Neutrophil (primary cell): ENCODE results near the gene ZNF644.
"Not testable (repeated sequence)": the region's sequence is repeated elsewhere in the genome, so short reads cannot be mapped to it uniquely, and the experiment has no call there.

Experiments
- H3K27ac ChIP-seq: fragments of 200-600 bp; sonication (generic); 2 replicates; pipeline ENCODE4 v1.5.1; 2016; ENCODE audit warnings: mild to moderate bottlenecking, moderate library complexity
- H3K27me3 ChIP-seq: fragments of 200-600 bp; sonication (generic); 2 replicates; pipeline ENCODE4 v1.6.0; 2016; ENCODE audit warnings: mild to moderate bottlenecking
- H3K36me3 ChIP-seq: fragments of 200-600 bp; sonication (generic); 2 replicates; pipeline ENCODE4 v1.5.1; 2017
- H3K4me1 ChIP-seq, 2 experiments: fragments of 200-600 bp in 1 of 2; sonication (generic) in 1 of 2; 1 replicate in 1 of 2; 2 replicates in 1 of 2; pipeline versions ENCODE4 v1.5.1 to v1.6.1; 2013 to 2016; ENCODE audit warnings: low read depth in 1 of 2, low read length in 1 of 2, mild to moderate bottlenecking in 1 of 2, moderate library complexity in 1 of 2; ENCODE audit not compliant: control insufficient read depth in 1 of 2, insufficient read depth in 1 of 2
- H3K4me3 ChIP-seq, 2 experiments: fragments of 200-600 bp in 1 of 2; sonication (generic) in 1 of 2; 1 replicate in 1 of 2; 2 replicates in 1 of 2; pipeline ENCODE4 v1.5.1; 2013 to 2016; ENCODE audit warnings: low read depth in 1 of 2, low read length in 1 of 2, mild to moderate bottlenecking in 1 of 2, moderate library complexity in 1 of 2
- H3K9me3 ChIP-seq: fragments of 200-600 bp; sonication (generic); 2 replicates; pipeline ENCODE4 v1.5.1; 2016
- TF ChIP-seq, protein P1 (sequence below): fragments of 200-600 bp; sonication (generic); IDR thresholded peaks from 2 replicates; pipeline ENCODE4 v1.5.1; 2016; ENCODE audit warnings: antibody characterized with exemption

Gene ZNF644

DNA sequence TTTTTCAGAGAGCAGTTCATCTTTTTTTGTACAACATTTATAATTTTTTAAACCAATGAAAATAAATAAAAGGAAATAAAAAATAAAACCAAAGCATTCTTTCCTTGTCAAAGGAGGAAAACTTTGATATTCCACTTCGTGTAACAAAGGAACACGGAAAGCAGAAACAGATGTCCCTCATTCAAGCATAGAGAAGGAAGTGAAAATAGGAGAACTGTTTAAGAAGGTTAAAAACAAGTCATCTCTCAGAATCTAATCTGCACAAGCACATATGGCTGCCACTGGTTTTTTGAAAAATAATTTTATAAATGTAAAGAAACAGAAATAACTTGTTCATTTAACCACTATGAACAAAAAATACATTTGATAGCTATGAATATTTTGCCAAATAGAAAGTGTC lies 35.9 kb upstream of the ZNF644 start:
- H3K36me3 ChIP-seq: no peaks in the 10 kb centered on the region
- no peaks in the 10 kb centered on the region for H3K27me3 ChIP-seq
- H3K27ac ChIP-seq: no peak overlapping the region
- H3K4me1 ChIP-seq: no peaks in the 10 kb centered on the region
- TF ChIP-seq, protein P1, sequence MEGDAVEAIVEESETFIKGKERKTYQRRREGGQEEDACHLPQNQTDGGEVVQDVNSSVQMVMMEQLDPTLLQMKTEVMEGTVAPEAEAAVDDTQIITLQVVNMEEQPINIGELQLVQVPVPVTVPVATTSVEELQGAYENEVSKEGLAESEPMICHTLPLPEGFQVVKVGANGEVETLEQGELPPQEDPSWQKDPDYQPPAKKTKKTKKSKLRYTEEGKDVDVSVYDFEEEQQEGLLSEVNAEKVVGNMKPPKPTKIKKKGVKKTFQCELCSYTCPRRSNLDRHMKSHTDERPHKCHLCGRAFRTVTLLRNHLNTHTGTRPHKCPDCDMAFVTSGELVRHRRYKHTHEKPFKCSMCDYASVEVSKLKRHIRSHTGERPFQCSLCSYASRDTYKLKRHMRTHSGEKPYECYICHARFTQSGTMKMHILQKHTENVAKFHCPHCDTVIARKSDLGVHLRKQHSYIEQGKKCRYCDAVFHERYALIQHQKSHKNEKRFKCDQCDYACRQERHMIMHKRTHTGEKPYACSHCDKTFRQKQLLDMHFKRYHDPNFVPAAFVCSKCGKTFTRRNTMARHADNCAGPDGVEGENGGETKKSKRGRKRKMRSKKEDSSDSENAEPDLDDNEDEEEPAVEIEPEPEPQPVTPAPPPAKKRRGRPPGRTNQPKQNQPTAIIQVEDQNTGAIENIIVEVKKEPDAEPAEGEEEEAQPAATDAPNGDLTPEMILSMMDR: no peak
- no peak overlapping the region for H3K4me3 ChIP-seq
- no peaks in the 10 kb centered on the region for H3K9me3 ChIP-seq

DNA sequence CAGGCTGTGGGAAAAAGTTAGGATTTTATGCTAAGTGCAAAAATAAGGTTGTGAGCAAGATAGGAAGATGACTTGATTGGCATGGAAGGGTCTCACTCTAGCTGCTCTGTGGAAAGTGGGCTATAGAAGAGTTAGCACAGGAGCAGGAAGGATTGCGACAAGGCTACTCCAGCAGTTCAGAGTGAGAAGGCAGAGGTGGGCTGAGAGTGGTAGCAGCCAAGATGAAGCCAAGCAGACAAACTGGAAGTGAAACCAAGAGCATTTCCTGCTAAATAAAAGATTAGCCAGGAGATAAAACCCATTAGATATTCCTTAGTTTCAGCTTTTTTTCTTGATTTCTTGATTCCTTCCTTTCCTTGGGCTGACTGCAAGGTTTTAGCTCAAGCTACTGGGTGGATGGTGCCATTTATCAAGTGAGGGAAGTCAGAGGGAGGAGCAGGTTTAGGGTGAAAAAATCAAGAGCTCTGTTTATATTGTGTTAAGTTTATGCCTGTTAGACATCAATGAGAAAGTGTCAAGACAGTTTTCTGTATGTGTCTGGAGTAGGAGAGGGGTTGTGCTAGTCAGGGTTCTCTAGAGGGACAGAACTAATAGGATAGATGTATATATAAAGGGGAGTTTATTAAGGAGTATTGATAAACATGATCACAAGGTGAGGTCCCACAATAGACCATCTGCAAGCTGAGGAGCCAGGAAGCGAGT lies 33.1 kb upstream of the ZNF644 start:
- Histone ChIP-seq H3K4me3 (no peak overlapping the region), H3K36me3 (no peaks in the 10 kb centered on the region), H3K27ac (no peak overlapping the region), H3K4me1 (no peaks in the 10 kb centered on the region), H3K27me3 (no peaks in the 10 kb centered on the region), H3K9me3 (no peaks in the 10 kb centered on the region)
- TF ChIP-seq, protein P1: no peak

DNA sequence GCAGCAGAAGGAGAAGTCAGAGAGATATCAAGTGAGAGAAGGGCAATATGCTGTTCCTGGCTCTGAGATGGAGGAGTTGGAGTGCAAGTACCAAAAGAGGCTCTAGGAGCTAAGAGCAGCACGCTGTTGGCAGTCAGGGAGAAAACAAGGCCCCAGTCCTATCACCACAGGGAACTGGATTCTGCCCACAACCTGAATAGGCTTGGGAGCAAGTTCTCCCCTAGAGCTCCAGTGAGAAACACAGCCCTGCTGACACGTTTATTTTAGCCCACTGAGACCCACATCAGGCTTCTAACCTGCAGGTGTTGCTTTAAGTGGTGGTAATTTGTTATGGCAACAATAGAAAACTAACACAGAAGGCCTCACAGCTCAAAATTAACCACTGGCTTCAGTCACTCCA lies 31.8 kb upstream of the ZNF644 start:
- no peak overlapping the region for H3K27ac ChIP-seq
- no peaks in the 10 kb centered on the region for H3K36me3 ChIP-seq
- H3K4me1 ChIP-seq: no peaks in the 10 kb centered on the region
- TF ChIP-seq, protein P1: no peak
- H3K4me3 ChIP-seq: no peak overlapping the region
- H3K27me3 ChIP-seq: peaks cover 1% of the 10 kb centered on the region
- H3K9me3 ChIP-seq: no peaks in the 10 kb centered on the region

DNA sequence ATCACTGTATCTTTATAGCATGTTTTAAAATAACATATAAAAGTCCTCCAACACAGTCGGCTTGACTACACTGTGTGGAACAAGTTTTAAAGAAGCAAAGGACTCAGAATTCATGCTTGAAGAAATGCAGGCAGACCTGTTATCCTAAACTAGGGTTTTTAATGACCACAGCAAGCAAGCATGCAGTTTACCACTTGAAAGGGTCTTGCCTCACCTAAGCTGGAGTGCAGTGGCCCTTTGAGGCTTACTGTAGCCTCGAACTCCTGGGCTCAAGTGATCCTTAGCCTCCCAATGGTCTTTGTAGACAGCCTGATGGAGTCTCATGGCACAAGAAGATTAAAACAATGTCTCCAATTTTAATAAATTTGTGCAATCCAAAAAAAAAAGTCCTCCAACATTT lies 27.7 kb upstream of the ZNF644 start:
- not testable (repeated sequence) for H3K4me3 ChIP-seq, H3K36me3 ChIP-seq, H3K9me3 ChIP-seq, H3K27me3 ChIP-seq, H3K27ac ChIP-seq, H3K4me1 ChIP-seq

DNA sequence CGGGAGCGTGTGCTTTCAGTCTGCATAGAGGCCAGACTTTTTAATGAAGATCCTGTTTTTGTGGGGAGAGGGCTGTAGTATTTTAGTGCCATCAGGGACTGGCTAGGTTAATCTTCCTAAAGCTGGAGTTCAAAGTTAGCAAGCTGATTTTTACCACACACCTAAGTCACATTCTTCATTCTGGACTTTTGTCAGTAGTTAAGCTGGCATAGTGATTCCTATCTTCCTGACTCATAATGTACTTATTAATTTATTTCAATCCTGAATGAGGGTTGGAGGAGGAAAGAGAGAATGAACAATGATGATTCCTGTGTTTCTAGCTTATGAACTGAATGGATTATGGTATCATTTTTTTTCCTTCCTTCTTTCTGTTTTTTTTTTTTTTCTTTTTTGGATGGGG lies 24.9 kb upstream of the ZNF644 start:
- H3K9me3 ChIP-seq: no peaks in the 10 kb centered on the region
- no peaks in the 10 kb centered on the region for H3K4me1 ChIP-seq
- TF ChIP-seq, protein P1: no peak

DNA sequence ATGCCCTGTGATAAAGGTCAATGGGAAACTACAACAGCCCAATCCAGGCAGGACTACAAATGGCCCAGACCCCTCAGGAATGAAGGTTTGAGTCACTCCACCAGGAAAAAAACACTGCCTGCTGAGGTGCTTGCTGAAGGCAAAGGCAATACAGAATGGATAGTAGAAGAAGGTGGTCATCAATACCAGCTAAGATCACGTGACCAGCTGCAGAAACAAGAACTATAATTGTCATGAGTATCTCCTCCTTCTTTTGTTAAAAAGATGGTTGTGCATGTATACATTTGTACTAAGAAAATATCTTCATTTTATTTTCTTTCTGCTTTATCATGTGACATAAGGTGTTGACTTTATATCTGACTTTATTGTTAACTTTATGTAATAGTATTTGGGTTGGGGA lies 23.4 kb upstream of the ZNF644 start:
- H3K4me1 ChIP-seq: no peaks in the 10 kb centered on the region
- no peaks in the 10 kb centered on the region for H3K9me3 ChIP-seq
- peaks cover 4% of the 10 kb centered on the region for H3K27me3 ChIP-seq
- TF ChIP-seq, protein P1: no peak
- no peak overlapping the region for H3K4me3 ChIP-seq
- H3K27ac ChIP-seq: no peak overlapping the region
- no peaks in the 10 kb centered on the region for H3K36me3 ChIP-seq

More for the DNA sequence above, 24.9 kb upstream of the ZNF644 start:
- Histone ChIP-seq H3K4me3 (no peak overlapping the region), H3K27ac (no peak overlapping the region), H3K27me3 (peaks cover 4% of the 10 kb centered on the region), H3K36me3 (no peaks in the 10 kb centered on the region)

DNA sequence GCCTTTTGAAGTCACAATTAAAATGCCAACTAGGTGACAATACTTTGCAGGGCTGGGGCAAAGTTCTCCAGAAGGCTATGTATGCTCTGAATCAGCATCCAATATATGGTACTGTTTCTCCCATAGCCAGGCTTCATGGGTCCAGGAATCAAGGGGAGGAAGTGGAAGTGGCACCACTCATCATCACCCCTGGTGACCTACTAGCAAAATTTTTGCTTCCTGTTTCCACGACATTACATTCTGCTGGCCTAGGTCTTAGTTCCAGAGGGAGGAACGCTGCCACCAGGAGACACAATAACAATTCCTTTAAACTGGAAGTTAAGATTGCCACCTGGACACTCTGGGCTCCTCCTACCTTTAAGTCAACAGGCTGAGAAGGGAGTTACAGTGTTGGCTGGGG lies 22.9 kb upstream of the ZNF644 start:
- not testable (repeated sequence) for H3K27me3 ChIP-seq, H3K36me3 ChIP-seq, H3K4me3 ChIP-seq, H3K4me1 ChIP-seq, H3K9me3 ChIP-seq, H3K27ac ChIP-seq

DNA sequence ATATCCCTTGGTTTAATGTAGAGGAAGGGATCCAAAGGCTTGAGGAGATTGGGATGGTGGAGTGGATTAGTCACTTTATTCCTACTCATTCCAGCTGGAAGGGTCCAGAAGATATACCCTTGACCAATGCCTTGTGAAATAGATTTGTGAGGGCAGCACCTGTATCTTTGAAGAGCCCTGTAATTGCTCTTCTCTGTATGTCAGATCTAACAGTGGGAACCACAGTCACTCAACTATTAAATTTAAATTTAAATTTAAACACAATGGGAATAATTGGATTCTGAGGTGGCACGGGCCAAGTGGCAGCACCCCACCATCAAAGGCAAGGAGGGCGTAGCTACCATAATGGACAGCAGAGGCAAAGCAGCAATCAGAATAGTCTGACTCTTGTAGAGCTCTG lies 20.5 kb upstream of the ZNF644 start:
- not testable (repeated sequence) for H3K9me3 ChIP-seq, H3K4me1 ChIP-seq, H3K27me3 ChIP-seq, H3K36me3 ChIP-seq, H3K4me3 ChIP-seq, H3K27ac ChIP-seq
